ENCODE data around the gene ARHGAP10. TPM values are rescaled to one million over a fixed set of nuclear protein-coding genes. Genes with fewer than 3 reads are reported as not detected.

Gene ARHGAP10
- total and polyA plus RNA-seq, 10 of the 15 experiments (the other 5 are each of a cell fraction or from before 2014, with no cell fraction given), result 1.3 to 25.8 (median 17.2) TPM

DNA sequence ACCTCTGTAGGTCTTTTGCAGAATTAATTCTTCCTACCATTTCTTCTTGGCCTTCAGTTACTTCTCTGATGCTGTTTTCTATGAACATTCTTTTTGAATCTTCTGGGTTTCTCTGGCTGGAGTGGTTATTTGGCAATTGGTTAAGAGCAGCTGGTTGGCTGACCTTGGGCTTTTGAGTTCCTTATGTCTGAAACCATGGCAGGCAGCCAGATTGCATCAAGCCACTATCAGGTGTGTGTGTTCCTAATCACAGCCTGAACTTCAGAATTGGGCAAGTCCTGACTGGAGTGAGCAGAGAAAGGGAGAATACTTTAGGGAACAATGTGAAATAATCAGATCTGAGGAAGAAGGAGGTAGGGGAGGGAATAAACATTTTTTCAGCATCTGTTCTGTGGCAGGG is 90.2 kb downstream of the ARHGAP10 start:
- no peak overlapping the region for H3K4me2 ChIP-seq (ENCODE audit: control insufficient read depth, insufficient read depth)
- ATAC-seq (no peak; the same call in 2 of the 3 replicates), FAIRE-seq (peak; percentile 69), DNase-seq (ENCODE audit: low read depth, low spot score) (no peak)
- ChIA-PET CTCF (interaction anchor here (1.3 to 4.3 kb wide), 7 partner anchors 10 to 49 kb away, joined by 4 to 21 read pairs (median 7); no protein-coding TSS in a partner anchor), SMC1A (ENCODE audit: uncharacterized antibody, unreplicated experiment) (interaction anchor here (0.6 to 5.6 kb wide), 20 partner anchors 10 to 504 kb away, joined by 3 to 29 read pairs (median 5); no protein-coding TSS in a partner anchor), RAD21 (ENCODE audit: unreplicated experiment) (interaction anchor here (0.7 to 1.5 kb wide), 5 partner anchors 14 to 45 kb away, joined by 3 to 6 read pairs (median 3); no protein-coding TSS in a partner anchor), POLR2A (interaction anchor here (1.2 to 2.6 kb wide), 5 partner anchors 15 to 42 kb away, joined by 3 to 9 read pairs (median 4); no protein-coding TSS in a partner anchor)
- no peaks in the 10 kb centered on the region for H3K27me3 ChIP-seq (replicated peaks in 1 of 2; ENCODE audit: control insufficient read depth in 2 of 2, insufficient read depth in 2 of 2, low read length in 1 of 2)
- H2AFZ ChIP-seq (ENCODE audit: control insufficient read depth, low read depth, low read length), result no peak overlapping the region
- intact Hi-C loops (cut with micrococcal nuclease; ENCODE audit: unreplicated experiment), result no loop called here
- no peak overlapping the region for H3K4me3 ChIP-seq
- peaks cover 2 to 6% of the 10 kb centered on the region in 2 experiments for H3K36me3 ChIP-seq (ENCODE audit: control insufficient read depth in 2 of 2, insufficient read depth in 2 of 2, low read length in 1 of 2)
- TF ChIP-seq ZNF384 (IDR thresholded peaks at IDR 0.05; ENCODE audit: borderline replicate concordance, low read depth, low read length), result no peak
- TF ChIP-seq, protein P1, sequence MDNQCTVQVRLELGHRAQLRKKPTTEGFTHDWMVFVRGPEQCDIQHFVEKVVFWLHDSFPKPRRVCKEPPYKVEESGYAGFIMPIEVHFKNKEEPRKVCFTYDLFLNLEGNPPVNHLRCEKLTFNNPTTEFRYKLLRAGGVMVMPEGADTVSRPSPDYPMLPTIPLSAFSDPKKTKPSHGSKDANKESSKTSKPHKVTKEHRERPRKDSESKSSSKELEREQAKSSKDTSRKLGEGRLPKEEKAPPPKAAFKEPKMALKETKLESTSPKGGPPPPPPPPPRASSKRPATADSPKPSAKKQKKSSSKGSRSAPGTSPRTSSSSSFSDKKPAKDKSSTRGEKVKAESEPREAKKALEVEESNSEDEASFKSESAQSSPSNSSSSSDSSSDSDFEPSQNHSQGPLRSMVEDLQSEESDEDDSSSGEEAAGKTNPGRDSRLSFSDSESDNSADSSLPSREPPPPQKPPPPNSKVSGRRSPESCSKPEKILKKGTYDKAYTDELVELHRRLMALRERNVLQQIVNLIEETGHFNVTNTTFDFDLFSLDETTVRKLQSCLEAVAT (IDR thresholded peaks at IDR 0.05), result no peak
- TF ChIP-seq FOXM1 (IDR thresholded peaks at IDR 0.05; ENCODE audit: low read depth, low read length), result no peak
- no peak for TF ChIP-seq YY1 (IDR thresholded peaks at IDR 0.05; ENCODE audit: low read depth, low read length)
- no peak for TF ChIP-seq RAD21 (IDR thresholded peaks at IDR 0.05; ENCODE audit: insufficient read depth, low read depth, low read length)
- TF ChIP-seq, protein P2, sequence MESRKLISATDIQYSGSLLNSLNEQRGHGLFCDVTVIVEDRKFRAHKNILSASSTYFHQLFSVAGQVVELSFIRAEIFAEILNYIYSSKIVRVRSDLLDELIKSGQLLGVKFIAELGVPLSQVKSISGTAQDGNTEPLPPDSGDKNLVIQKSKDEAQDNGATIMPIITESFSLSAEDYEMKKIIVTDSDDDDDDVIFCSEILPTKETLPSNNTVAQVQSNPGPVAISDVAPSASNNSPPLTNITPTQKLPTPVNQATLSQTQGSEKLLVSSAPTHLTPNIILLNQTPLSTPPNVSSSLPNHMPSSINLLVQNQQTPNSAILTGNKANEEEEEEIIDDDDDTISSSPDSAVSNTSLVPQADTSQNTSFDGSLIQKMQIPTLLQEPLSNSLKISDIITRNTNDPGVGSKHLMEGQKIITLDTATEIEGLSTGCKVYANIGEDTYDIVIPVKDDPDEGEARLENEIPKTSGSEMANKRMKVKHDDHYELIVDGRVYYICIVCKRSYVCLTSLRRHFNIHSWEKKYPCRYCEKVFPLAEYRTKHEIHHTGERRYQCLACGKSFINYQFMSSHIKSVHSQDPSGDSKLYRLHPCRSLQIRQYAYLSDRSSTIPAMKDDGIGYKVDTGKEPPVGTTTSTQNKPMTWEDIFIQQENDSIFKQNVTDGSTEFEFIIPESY (IDR thresholded peaks at IDR 0.05), result no peak
- TF ChIP-seq, protein P3, sequence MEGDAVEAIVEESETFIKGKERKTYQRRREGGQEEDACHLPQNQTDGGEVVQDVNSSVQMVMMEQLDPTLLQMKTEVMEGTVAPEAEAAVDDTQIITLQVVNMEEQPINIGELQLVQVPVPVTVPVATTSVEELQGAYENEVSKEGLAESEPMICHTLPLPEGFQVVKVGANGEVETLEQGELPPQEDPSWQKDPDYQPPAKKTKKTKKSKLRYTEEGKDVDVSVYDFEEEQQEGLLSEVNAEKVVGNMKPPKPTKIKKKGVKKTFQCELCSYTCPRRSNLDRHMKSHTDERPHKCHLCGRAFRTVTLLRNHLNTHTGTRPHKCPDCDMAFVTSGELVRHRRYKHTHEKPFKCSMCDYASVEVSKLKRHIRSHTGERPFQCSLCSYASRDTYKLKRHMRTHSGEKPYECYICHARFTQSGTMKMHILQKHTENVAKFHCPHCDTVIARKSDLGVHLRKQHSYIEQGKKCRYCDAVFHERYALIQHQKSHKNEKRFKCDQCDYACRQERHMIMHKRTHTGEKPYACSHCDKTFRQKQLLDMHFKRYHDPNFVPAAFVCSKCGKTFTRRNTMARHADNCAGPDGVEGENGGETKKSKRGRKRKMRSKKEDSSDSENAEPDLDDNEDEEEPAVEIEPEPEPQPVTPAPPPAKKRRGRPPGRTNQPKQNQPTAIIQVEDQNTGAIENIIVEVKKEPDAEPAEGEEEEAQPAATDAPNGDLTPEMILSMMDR (IDR thresholded peaks at IDR 0.05 in 2 of 3, conservative IDR thresholded peaks at IDR 0.05 in 1 of 3; ENCODE audit: control insufficient read depth in 2 of 3, extremely low read depth in 1 of 3, insufficient read depth in 1 of 3, low read depth in 3 of 3, low read length in 3 of 3), result no peak
- H4K20me1 ChIP-seq (ENCODE audit: control insufficient read depth, insufficient read depth), result no peaks in the 10 kb centered on the region
- in situ Hi-C loops (cut with MboI), result no loop called here
- no TSS peak for BruUV-seq (replicated peaks)
- H3K79me2 ChIP-seq (ENCODE audit: control insufficient read depth, insufficient read depth, low read length), result peaks cover 25% of the 10 kb centered on the region
- H3K9ac ChIP-seq (ENCODE audit: control insufficient read depth, insufficient read depth, low read length), result no peak overlapping the region
- no peaks in the 10 kb centered on the region for H3K9me3 ChIP-seq (replicated peaks; ENCODE audit: control insufficient read depth, insufficient read depth, low read length)
- H3K27ac ChIP-seq (ENCODE audit: control insufficient read depth, insufficient read depth), result peak overlapping the region; percentile 27; the same call in 1 of the 2 replicates
- H3K4me1 ChIP-seq (ENCODE audit: control insufficient read depth, insufficient read depth, low read length), result peaks cover 9% of the 10 kb centered on the region

All from GM12878 (cell line).